Lower leg skin (tissue), 3 donors: ENCODE results near the gene SERPIND1.
"Not testable (repeated sequence)": the region's sequence is repeated elsewhere in the genome, so short reads cannot be mapped to it uniquely, and the experiment has no call there.

Source experiments
- POLR2A ChIP-seq, 2 donors: fragments of 450-650 bp; IDR thresholded peaks; one replicate each; pipeline ENCODE4 v1.6.1; 2016 to 2017; ENCODE audit warnings: antibody characterized with exemption in 2 of 2, mild to moderate bottlenecking in 1 of 2, moderate library complexity in 1 of 2
- TF ChIP-seq, protein P1 (sequence below), 3 donors: fragments of 450-650 bp; IDR thresholded peaks; one replicate each; pipeline ENCODE4 v1.5.1; 2016; ENCODE audit warnings: antibody characterized with exemption in 3 of 3, mild to moderate bottlenecking in 3 of 3, moderate library complexity in 2 of 3

DNA sequence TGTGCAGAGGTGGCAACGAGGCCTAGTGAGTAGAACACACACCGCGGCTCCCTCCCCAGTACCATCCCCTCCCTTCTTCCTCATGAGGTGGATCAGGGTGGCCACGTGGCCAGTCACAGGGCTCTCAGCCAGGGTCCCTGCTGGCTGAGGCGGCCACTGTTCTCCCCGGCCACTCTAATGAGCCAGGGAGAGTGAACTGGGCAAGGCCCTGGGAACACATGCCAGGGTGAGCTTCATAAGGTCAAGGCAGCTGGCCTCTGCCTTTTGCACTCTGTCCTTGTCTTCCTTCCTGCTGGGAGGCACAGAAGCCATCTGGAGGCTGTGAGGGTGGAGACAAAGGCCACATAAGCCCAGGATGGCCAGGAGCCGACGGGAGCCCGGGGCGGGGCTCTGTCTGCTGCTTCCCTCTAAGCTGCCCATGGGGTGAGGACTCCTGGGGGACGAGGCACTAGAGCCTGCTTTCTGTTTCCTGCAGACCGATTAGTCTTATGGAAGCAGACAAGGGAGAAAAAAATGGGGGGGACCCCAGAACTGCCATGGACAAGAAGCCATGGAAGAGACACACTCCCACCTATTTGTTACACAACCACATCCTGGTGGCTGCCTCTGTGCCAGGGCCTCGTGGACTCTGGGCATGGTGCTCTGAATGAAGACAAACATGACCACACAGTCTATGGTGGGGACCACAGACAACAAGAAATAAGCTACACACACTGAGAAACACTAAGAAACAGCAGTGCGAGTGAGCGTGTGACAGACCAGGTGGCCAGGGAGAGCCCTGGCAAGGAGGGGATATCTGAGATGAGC is 38.4 kb upstream of the SERPIND1 start:
- TF ChIP-seq, protein P1, sequence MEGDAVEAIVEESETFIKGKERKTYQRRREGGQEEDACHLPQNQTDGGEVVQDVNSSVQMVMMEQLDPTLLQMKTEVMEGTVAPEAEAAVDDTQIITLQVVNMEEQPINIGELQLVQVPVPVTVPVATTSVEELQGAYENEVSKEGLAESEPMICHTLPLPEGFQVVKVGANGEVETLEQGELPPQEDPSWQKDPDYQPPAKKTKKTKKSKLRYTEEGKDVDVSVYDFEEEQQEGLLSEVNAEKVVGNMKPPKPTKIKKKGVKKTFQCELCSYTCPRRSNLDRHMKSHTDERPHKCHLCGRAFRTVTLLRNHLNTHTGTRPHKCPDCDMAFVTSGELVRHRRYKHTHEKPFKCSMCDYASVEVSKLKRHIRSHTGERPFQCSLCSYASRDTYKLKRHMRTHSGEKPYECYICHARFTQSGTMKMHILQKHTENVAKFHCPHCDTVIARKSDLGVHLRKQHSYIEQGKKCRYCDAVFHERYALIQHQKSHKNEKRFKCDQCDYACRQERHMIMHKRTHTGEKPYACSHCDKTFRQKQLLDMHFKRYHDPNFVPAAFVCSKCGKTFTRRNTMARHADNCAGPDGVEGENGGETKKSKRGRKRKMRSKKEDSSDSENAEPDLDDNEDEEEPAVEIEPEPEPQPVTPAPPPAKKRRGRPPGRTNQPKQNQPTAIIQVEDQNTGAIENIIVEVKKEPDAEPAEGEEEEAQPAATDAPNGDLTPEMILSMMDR (IDR thresholded peaks at IDR 0.05) = not testable (repeated sequence)
- TF ChIP-seq POLR2A (IDR thresholded peaks at IDR 0.05) = not testable (repeated sequence)
